DOHH2 (cell line): Measurements from ENCODE around the gene RPS6KL1.
"Not testable (repeated sequence)": the region's sequence is repeated elsewhere in the genome, so short reads cannot be mapped to it uniquely, and the experiment has no call there.

Experiments
- CTCF ChIP-seq: fragments of 200-600 bp; sonication (generic); IDR thresholded peaks from one replicate; pipeline ENCODE4 v1.5.1; 2014; ENCODE audit warnings: antibody characterized with exemption, mild to moderate bottlenecking, low read depth, low read length; ENCODE audit not compliant: poor library complexity, severe bottlenecking
- EZH2phosphoT487 ChIP-seq: fragments of 200-600 bp; sonication (generic); IDR thresholded peaks from 2 replicates; pipeline ENCODE4 v1.6.1; 2017; ENCODE audit warnings: borderline replicate concordance, mild to moderate bottlenecking, antibody characterized with exemption, low read length, moderate library complexity, mixed read lengths

- not testable (repeated sequence) for TF ChIP-seq CTCF, EZH2phosphoT487
Measured at GRCh38 chr14:74932936-74933335, 9.9 kb upstream of the RPS6KL1 start.
